Caco-2 (cell line): ENCODE data around the gene SNX27. TPM values are rescaled to one million over a fixed set of nuclear protein-coding genes. Genes with fewer than 3 reads are reported as not detected.

Experiments
- BruUV-seq: library from RNA; stranded (reverse); fragments of 400-500 nt; replicated peaks from 2 replicates; lab custom pipeline; 2021; lab: Mats Ljungman, UMichigan
- CTCF ChIA-PET: fragments of 300-600 bp; sonication (Branson Sonifier 250); formaldehyde crosslinking; loops from one replicate; lab custom pipeline; 2022; ENCODE audit warnings: antibody characterized with exemption; lab: Charles Lee
- POLR2A ChIA-PET: fragments of 300-600 bp; sonication (Branson Sonifier 250); formaldehyde crosslinking; loops from one replicate; lab custom pipeline; 2022; ENCODE audit warnings: antibody characterized with exemption; lab: Charles Lee
- DNase-seq, 2 experiments: peaks; one replicate each; pipeline versions ENCODE4 v3.0.0 to v3.0.0-alpha.2; 2020 to 2022
- H3K27me3 ChIP-seq: replicated peaks from 2 replicates; pipeline ENCODE4 v1.6.0; 2011; ENCODE audit warnings: low read length; ENCODE audit not compliant: control insufficient read depth, insufficient read depth
- H3K36me3 ChIP-seq: 2 replicates; pipeline ENCODE4 v1.5.1; 2011; ENCODE audit warnings: low read length; ENCODE audit not compliant: control insufficient read depth, insufficient read depth
- H3K4me1 ChIP-seq: fragments of 250-450 bp; sonication (Bioruptor Pico); 2 replicates; pipeline ENCODE4 v1.5.1; 2020; ENCODE audit warnings: mild to moderate bottlenecking
- H3K4me3 ChIP-seq: 2 replicates; pipeline ENCODE4 v1.5.1; 2011; ENCODE audit warnings: low read depth, mild to moderate bottlenecking, control low read depth, low read length
- H3K9me3 ChIP-seq: fragments of 250-450 bp; sonication (Bioruptor Pico); 2 replicates; pipeline ENCODE4 v1.5.1; 2020; ENCODE audit warnings: mild to moderate bottlenecking, moderate library complexity
- H3K27ac Mint-ChIP-seq: one replicate; pipeline ENCODE4 v1.8.0; 2022; ENCODE audit warnings: mixed read lengths; ENCODE audit not compliant: unreplicated experiment
- H3K27me3 Mint-ChIP-seq: one replicate; pipeline ENCODE4 v1.8.0; 2022; ENCODE audit warnings: mixed read lengths; ENCODE audit not compliant: insufficient read depth, unreplicated experiment
- H3K36me3 Mint-ChIP-seq: one replicate; pipeline ENCODE4 v1.8.0; 2022; ENCODE audit warnings: mild to moderate bottlenecking, mixed read lengths; ENCODE audit not compliant: insufficient read depth, unreplicated experiment
- H3K4me1 Mint-ChIP-seq: one replicate; pipeline ENCODE4 v1.8.0; 2022; ENCODE audit warnings: low read depth, mixed read lengths; ENCODE audit not compliant: unreplicated experiment
- H3K4me3 Mint-ChIP-seq: one replicate; pipeline ENCODE4 v1.8.0; 2022; ENCODE audit warnings: mild to moderate bottlenecking, moderate library complexity, mixed read lengths; ENCODE audit not compliant: unreplicated experiment
- H3K9me3 Mint-ChIP-seq: one replicate; pipeline ENCODE4 v1.8.0; 2022; ENCODE audit warnings: mixed read lengths; ENCODE audit not compliant: unreplicated experiment
- CTCF ChIP-seq, 2 experiments: fragments of 200-600 bp in 1 of 2; IDR thresholded peaks; 1 replicate in 1 of 2; 2 replicates in 1 of 2; pipeline versions ENCODE4 v1.5.1 to v1.8.0; 2011 to 2022; ENCODE audit warnings: antibody characterized with exemption in 1 of 2, control low read depth in 1 of 2, inconsistent platforms in 1 of 2, low read depth in 1 of 2, low read length in 1 of 2, mild to moderate bottlenecking in 1 of 2, moderate library complexity in 1 of 2; ENCODE audit not compliant: insufficient read depth in 1 of 2, severe bottlenecking in 1 of 2, unreplicated experiment in 1 of 2
- intact Hi-C: fragments of 100-400 bp; cut with micrococcal nuclease; formaldehyde crosslinking; loops from one replicate; pipeline ENCODE4 v1.10.0; 2022; ENCODE audit not compliant: unreplicated experiment
- total RNA-seq: library from RNA; stranded (reverse); gene quantifications from 2 replicates; pipeline ENCODE4 v1.2.3, GENCODE V29; 2022

Gene SNX27
- total RNA-seq, 1 experiment from 2014 or later, result 47.2 TPM

GRCh38 chr1:151707541-151708065 is 95.8 kb downstream of the SNX27 start:
- no TSS peak for BruUV-seq
- Histone ChIP-seq H3K9me3 (no peaks in the 10 kb centered on the region), H3K36me3 (no peaks in the 10 kb centered on the region), H3K27me3 (no peaks in the 10 kb centered on the region), H3K4me3 (no peak overlapping the region), H3K4me1 (peaks cover 8% of the 10 kb centered on the region)
- no peak for TF ChIP-seq CTCF (IDR thresholded peaks at IDR 0.05; ENCODE audit: insufficient read depth in 1 of 2, low read depth in 1 of 2, low read length in 1 of 2, severe bottlenecking in 1 of 2, unreplicated experiment in 1 of 2)
- H3K36me3 Mint-ChIP-seq, result no peaks in the 10 kb centered on the region
- no peak for DNase-seq
- no peaks in the 10 kb centered on the region for H3K27me3 Mint-ChIP-seq
- peaks cover 3% of the 10 kb centered on the region for H3K4me1 Mint-ChIP-seq
- ChIA-PET CTCF (no interaction called here), POLR2A (no interaction called here)
- H3K27ac Mint-ChIP-seq, result no peak overlapping the region
- intact Hi-C loops, result no loop called here
- H3K4me3 Mint-ChIP-seq, result no peak overlapping the region
- no peaks in the 10 kb centered on the region for H3K9me3 Mint-ChIP-seq

GRCh38 chr1:151708891-151709290 is 97.0 kb downstream of the SNX27 start:
- BruUV-seq, result no TSS peak
- Mint-ChIP-seq H3K4me1 (peaks cover 7% of the 10 kb centered on the region), H3K36me3 (no peaks in the 10 kb centered on the region), H3K9me3 (no peaks in the 10 kb centered on the region), H3K27me3 (no peaks in the 10 kb centered on the region), H3K4me3 (no peak overlapping the region), H3K27ac (no peak overlapping the region)
- Histone ChIP-seq H3K36me3 (no peaks in the 10 kb centered on the region), H3K27me3 (no peaks in the 10 kb centered on the region), H3K4me1 (peaks cover 19% of the 10 kb centered on the region), H3K9me3 (no peaks in the 10 kb centered on the region), H3K4me3 (no peak overlapping the region)
- TF ChIP-seq CTCF (IDR thresholded peaks at IDR 0.05; ENCODE audit: insufficient read depth in 1 of 2, low read depth in 1 of 2, low read length in 1 of 2, severe bottlenecking in 1 of 2, unreplicated experiment in 1 of 2), result no peak
- ChIA-PET POLR2A (no interaction called here), CTCF (no interaction called here)
- intact Hi-C loops, result no loop called here
- DNase-seq, result no peak

- Mint-ChIP-seq H3K4me3 (no peak overlapping the region), H3K4me1 (peaks cover 11% of the 10 kb centered on the region), H3K9me3 (no peaks in the 10 kb centered on the region), H3K27me3 (no peaks in the 10 kb centered on the region), H3K36me3 (no peaks in the 10 kb centered on the region), H3K27ac (no peak overlapping the region)
- no TSS peak for BruUV-seq
- no peaks in the 10 kb centered on the region for H3K9me3 ChIP-seq
- CTCF ChIA-PET, result no interaction called here
- H3K27me3 ChIP-seq, result no peaks in the 10 kb centered on the region
- peaks cover 19% of the 10 kb centered on the region for H3K4me1 ChIP-seq
- intact Hi-C loops, result no loop called here
- POLR2A ChIA-PET, result no interaction called here
- H3K36me3 ChIP-seq, result no peaks in the 10 kb centered on the region
- DNase-seq, result peak in 1 of 2 experiments; percentile 28
- no peak for TF ChIP-seq CTCF (IDR thresholded peaks at IDR 0.05; ENCODE audit: insufficient read depth in 1 of 2, low read depth in 1 of 2, low read length in 1 of 2, severe bottlenecking in 1 of 2, unreplicated experiment in 1 of 2)
- H3K4me3 ChIP-seq, result no peak overlapping the region
These were observed 98.5 kb downstream of the SNX27 start for GRCh38 chr1:151710187-151710840.
